ENCODE data around the gene PTPRD. TPM values are rescaled to one million over a fixed set of nuclear protein-coding genes. Genes with fewer than 3 reads are reported as not detected.

PTPRD gene
- total RNA-seq, 1 experiment from 2014 or later: not detected

DNA sequence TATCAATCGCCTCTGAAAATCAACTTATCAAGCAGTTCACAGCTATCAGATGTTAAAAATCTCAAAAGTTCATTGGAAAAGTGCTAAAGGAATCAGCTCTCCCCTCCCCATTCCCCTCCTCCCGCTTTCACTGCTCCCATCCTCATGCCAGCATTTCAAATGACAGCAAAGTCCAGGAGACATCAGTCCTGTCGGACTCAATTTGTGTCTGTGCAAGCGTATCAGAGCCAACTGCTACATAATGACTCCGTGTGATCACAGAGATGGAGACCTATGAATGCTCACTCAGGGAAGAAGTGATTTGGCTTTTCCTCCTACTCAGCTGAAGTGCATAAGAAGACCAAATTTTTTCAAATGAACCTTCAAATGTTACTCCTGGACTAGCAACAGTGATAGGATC lies 1876.0 kb downstream of the PTPRD start:
- ChIA-PET POLR2A (no interaction called here), CTCF (no interaction called here)
- Histone ChIP-seq H3K9me3 (ENCODE audit: control insufficient read depth, insufficient read depth, low read depth, low read length) (no peaks in the 10 kb centered on the region), H3K36me3 (ENCODE audit: control insufficient read depth, insufficient read depth, low read length) (no peaks in the 10 kb centered on the region), H3K27ac (ENCODE audit: low read length) (no peak overlapping the region), H3K4me3 (ENCODE audit: low read depth in 2 of 2, low read length in 2 of 2) (no peak overlapping the region), H3K27me3 (ENCODE audit: control insufficient read depth, insufficient read depth, low read length) (no peaks in the 10 kb centered on the region), H3K4me1 (ENCODE audit: control insufficient read depth, insufficient read depth, low read length) (no peaks in the 10 kb centered on the region)
- BruUV-seq (replicated peaks): no TSS peak
- TF ChIP-seq, protein P1, sequence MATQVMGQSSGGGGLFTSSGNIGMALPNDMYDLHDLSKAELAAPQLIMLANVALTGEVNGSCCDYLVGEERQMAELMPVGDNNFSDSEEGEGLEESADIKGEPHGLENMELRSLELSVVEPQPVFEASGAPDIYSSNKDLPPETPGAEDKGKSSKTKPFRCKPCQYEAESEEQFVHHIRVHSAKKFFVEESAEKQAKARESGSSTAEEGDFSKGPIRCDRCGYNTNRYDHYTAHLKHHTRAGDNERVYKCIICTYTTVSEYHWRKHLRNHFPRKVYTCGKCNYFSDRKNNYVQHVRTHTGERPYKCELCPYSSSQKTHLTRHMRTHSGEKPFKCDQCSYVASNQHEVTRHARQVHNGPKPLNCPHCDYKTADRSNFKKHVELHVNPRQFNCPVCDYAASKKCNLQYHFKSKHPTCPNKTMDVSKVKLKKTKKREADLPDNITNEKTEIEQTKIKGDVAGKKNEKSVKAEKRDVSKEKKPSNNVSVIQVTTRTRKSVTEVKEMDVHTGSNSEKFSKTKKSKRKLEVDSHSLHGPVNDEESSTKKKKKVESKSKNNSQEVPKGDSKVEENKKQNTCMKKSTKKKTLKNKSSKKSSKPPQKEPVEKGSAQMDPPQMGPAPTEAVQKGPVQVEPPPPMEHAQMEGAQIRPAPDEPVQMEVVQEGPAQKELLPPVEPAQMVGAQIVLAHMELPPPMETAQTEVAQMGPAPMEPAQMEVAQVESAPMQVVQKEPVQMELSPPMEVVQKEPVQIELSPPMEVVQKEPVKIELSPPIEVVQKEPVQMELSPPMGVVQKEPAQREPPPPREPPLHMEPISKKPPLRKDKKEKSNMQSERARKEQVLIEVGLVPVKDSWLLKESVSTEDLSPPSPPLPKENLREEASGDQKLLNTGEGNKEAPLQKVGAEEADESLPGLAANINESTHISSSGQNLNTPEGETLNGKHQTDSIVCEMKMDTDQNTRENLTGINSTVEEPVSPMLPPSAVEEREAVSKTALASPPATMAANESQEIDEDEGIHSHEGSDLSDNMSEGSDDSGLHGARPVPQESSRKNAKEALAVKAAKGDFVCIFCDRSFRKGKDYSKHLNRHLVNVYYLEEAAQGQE (IDR thresholded peaks at IDR 0.05; ENCODE audit: insufficient read depth in 1 of 2, low read depth in 2 of 2, low read length in 1 of 2): no peak
- TF ChIP-seq TCF7L2 (IDR thresholded peaks at IDR 0.05; ENCODE audit: low read depth, low read length) (no peak), SIN3A (IDR thresholded peaks at IDR 0.05; ENCODE audit: borderline replicate concordance, insufficient read depth, low read depth, low read length) (no peak), POLR2AphosphoS5 (IDR thresholded peaks at IDR 0.05; ENCODE audit: low read depth, low read length) (no peak)
- TF ChIP-seq, protein P2, sequence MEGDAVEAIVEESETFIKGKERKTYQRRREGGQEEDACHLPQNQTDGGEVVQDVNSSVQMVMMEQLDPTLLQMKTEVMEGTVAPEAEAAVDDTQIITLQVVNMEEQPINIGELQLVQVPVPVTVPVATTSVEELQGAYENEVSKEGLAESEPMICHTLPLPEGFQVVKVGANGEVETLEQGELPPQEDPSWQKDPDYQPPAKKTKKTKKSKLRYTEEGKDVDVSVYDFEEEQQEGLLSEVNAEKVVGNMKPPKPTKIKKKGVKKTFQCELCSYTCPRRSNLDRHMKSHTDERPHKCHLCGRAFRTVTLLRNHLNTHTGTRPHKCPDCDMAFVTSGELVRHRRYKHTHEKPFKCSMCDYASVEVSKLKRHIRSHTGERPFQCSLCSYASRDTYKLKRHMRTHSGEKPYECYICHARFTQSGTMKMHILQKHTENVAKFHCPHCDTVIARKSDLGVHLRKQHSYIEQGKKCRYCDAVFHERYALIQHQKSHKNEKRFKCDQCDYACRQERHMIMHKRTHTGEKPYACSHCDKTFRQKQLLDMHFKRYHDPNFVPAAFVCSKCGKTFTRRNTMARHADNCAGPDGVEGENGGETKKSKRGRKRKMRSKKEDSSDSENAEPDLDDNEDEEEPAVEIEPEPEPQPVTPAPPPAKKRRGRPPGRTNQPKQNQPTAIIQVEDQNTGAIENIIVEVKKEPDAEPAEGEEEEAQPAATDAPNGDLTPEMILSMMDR (IDR thresholded peaks at IDR 0.05): no peak
- no peak for ATAC-seq
- no peak for DNase-seq (ENCODE audit: low read depth, low spot score)
- in situ Hi-C loops (cut with HindIII; ENCODE audit: low pct_unique_long_range_greater_than_20kb, low sequenced_read_pairs) (no loop called here), intact Hi-C loops (cut with micrococcal nuclease; ENCODE audit: unreplicated experiment) (no loop called here)

DNA sequence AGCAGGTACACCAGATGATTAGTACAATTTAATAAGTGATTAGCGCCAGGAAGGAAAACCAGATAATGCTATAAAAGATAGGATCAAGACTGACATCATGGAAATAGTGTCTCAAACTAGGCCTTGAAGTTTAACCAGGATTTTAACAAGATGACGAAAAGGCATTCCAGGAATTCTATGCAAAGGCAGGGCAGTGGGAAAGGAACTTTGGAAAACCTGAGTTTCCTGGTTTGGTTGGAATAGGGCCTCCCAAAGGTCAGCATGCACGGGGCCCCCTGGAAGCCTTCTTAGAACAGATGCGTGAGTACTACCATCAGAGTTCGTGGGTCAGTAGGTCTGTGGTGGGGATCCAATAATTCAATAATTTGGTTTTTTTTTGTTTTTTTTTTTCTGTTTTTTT lies 1878.0 kb downstream of the PTPRD start:
- Histone ChIP-seq H3K4me3 (ENCODE audit: low read depth in 2 of 2, low read length in 2 of 2) (no peak overlapping the region), H3K27me3 (ENCODE audit: control insufficient read depth, insufficient read depth, low read length) (no peaks in the 10 kb centered on the region), H3K27ac (ENCODE audit: low read length) (no peak overlapping the region), H3K36me3 (ENCODE audit: control insufficient read depth, insufficient read depth, low read length) (no peaks in the 10 kb centered on the region), H3K9me3 (ENCODE audit: control insufficient read depth, insufficient read depth, low read depth, low read length) (no peaks in the 10 kb centered on the region), H3K4me1 (ENCODE audit: control insufficient read depth, insufficient read depth, low read length) (no peaks in the 10 kb centered on the region)
- ChIA-PET POLR2A (no interaction called here), CTCF (no interaction called here)
- in situ Hi-C loops (cut with HindIII; ENCODE audit: low pct_unique_long_range_greater_than_20kb, low sequenced_read_pairs) (no loop called here), intact Hi-C loops (cut with micrococcal nuclease; ENCODE audit: unreplicated experiment) (no loop called here)
- no peak for DNase-seq (ENCODE audit: low read depth, low spot score)
- TF ChIP-seq POLR2AphosphoS5 (IDR thresholded peaks at IDR 0.05; ENCODE audit: low read depth, low read length) (no peak), TCF7L2 (IDR thresholded peaks at IDR 0.05; ENCODE audit: low read depth, low read length) (no peak), SIN3A (IDR thresholded peaks at IDR 0.05; ENCODE audit: borderline replicate concordance, insufficient read depth, low read depth, low read length) (no peak)
- TF ChIP-seq, protein P2 (IDR thresholded peaks at IDR 0.05): no peak
- TF ChIP-seq, protein P1 (IDR thresholded peaks at IDR 0.05; ENCODE audit: insufficient read depth in 1 of 2, low read depth in 2 of 2, low read length in 1 of 2): no peak
- no peak for ATAC-seq
- BruUV-seq (replicated peaks): no TSS peak
